Skin of body (tissue), 2 donors: Measurements from ENCODE around the gene OLFML1. TPM values are rescaled to one million over a fixed set of nuclear protein-coding genes. Genes with fewer than 3 reads are reported as not detected.

Source experiments
- DNase-seq: peaks from one replicate; lab custom pipeline; 2025; lab: John Stamatoyannopoulos, UW
- total RNA-seq: library from RNA; depleted of rRNA; stranded (reverse); fragments of >200 nt; gene quantifications from one replicate; pipeline ENCODE4 v1.2.3, GENCODE V29; 2014

Gene OLFML1
- total RNA-seq, 1 donor from 2014 or later: 25.5 TPM

DNA sequence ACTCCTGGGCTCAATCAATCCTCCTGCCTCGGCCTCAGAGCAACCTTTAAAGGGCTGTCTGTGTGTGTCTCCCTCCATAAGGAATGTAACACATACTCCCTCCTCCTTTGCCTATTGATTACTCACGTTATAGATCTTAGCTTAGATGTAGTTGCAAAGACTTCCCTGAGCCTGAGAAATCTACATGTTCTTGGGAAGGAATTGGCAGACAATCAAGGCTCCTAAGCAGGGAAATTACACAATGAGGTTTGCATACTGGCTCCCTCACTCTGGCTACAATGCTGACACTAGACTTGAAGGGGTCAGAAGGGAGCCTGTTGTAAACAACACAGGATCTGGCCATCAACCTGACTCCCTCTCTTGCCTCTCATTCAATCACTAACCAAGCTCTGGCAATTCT is 5.2 kb upstream of the OLFML1 start:
- DNase-seq: no peak

DNA sequence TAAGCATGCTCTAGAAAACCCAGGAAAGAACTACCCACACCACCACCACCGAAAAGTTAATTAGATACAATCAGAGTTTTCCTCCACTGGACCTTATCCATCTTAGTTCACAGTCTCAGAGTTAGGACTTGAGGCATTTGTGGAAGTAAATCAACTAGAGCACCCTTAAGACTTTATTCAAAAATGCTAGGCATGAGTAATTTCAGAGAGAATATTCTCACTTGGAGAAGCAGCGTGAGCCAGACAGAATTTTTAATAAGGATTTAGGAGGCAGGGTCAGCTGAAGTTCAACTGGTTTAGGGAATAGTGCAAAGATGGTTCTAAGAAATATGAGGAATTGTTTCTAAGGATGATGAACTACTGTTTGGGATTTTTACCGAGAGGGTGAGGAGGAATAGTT is 1.2 kb upstream of the OLFML1 start:
- DNase-seq: no peak

DNA sequence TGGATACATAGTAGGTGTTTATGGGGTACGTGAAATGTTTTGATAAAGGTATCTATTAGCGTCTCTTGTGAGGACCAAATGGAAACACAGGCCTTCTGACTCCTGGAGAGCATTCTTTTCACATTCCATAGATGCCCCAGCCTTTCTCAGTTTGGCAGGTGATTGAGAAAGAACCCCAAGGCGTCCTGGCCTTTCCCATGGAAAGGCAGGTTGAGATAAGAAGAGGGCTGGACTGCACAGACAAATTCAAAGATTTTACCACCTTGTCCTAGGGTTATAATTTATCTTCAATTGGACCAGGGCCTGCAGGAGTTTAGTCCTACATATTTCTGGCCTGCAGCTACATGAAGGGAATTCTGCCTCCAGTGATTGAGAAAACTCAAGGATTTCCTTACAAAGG is 661 bp upstream of the OLFML1 start:
- DNase-seq: no peak

DNA sequence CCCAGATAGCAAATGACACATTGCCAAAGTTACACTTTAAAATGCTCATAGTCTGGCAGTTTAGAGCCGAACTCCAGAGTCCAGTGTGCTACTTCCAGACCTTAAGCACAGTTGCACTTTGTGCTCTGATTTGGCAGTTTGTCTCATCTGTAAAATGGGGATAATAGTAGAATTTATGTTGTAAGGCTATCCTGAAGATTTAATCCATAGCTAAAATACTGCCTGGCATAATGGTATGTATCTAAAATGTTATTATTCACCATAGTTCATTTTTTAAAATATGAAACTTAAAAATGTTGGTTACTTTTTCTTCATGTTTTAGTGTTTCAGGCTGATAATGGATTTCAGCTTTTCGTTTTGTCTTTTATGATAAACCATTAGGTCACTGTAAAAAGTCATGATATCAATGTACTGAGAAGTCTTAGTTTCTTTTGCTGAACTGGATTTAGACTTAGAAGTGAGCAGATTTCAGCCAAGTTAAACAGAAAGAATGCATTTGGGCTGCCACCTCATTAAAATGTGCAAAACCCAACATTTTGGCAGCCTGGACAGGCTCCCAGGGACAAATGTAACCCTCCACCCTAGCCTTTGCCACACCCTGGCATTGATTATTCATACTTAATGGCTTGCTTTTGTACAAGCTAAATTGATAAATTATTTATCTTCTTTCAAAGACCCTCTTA is 933 bp downstream of the OLFML1 start:
- DNase-seq: no peak

DNA sequence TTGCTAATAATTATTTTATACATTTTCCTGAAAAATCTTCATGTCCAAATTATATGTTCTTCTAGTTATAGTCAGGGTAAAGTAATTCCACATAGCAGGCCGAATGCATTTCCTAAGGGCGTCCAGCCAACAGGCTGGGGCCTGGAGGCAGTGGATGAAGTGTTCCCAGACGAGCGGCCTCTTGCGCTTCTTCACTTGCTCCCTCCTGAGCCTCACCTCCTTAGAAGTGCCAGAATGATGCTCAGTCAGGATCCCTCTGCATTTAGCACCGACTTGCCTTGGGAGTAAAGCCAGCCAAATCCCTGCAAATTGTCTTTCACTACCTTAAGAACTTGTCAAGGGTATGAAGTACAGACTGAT is 1.5 kb downstream of the OLFML1 start:
- DNase-seq: peak; percentile 25

DNA sequence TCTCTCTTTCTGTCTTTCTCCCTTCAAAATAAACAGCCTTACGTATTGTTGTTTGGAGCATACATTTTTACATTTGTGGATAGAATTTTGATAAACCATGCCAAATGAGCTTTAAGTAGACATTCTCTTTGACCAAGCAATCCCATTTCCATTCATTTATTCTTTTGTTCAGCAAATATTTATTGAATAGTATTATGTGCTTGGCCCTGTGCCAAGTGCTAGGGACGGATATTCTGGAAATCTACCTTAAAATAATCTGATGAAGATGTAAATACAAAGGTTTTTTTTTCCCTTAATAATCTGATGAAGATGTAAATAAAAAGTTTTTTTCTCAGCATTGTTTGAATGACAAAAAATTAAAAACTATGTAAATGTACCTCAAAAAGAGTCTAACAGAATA is 2.1 kb downstream of the OLFML1 start:
- DNase-seq: no peak

DNA sequence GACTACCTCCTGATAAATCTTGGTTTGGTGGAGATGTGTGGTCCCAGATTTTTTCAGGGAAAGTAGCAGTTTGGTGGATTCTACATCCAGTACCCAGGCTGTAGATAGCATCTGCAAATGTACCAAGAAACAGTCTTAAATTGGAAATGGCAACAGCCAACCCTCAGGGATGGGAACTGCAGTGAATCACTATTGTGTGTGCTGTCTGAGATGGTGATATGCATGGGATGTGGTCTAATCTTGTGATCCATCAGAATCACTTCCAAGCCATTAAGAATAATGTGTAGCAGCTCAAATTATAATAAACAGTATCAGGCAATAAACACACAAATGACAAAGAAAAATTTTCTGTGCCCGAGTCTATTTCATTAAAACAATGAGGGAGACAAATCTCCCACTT is 3.4 kb downstream of the OLFML1 start:
- DNase-seq: no peak

DNA sequence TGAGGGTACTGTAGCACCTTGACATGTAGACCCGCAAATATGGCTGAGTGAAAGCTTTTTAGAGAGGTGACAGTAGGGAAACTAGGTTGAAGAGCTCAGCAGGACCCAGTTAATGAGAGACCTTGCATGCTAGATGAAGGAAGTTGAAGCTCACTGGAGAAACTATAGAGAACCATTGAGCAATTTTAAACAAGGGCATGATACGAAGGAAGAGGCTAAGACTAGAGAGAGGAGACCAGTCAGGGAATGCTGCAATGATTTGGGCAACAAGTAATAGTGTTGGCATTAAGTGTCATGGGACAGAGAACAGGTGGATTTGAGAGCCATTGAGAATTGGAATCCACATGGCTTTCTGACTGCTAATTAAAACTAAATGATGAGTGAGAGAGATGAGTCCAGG is 4.1 kb downstream of the OLFML1 start:
- no peak for DNase-seq

DNA sequence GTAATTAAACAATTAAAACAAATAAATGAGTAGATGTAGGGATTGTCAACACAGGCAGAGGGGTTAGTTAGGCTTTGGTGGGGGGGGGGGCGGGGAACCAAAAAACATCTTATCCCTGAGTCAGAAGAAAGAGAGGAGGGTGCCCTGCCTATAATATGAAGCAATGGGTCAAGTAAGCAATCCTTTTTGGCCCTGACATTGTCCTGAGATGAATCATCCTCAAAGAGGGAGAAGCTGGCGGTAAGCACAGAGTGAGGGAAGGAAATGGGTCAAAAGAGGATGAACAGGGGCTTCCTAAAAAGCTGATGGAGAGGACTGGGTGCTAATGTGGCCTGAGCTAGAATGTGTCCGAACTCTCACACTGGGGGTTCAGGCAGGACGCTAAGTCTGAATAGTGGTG is 4.7 kb downstream of the OLFML1 start:
- DNase-seq: no peak

DNA sequence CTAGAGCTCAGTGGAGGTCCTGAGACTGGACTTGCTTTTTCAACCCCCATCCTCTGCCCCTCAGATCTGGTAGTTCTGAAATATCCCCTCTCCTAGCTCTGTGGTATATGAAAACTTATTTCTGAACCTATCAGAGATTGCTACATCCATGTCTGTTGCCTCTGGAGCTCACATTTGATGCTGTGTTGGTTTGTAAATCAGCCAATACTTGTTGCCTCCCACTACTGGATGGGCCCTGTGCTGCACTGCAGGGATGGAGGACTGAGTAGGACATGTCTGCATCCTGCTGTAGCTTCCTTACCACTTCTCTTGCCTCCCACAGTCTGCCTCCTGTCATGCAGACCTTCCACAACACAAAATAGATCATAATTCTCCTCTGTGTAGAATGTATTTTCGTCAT is 5.2 kb downstream of the OLFML1 start:
- no peak for DNase-seq

DNA sequence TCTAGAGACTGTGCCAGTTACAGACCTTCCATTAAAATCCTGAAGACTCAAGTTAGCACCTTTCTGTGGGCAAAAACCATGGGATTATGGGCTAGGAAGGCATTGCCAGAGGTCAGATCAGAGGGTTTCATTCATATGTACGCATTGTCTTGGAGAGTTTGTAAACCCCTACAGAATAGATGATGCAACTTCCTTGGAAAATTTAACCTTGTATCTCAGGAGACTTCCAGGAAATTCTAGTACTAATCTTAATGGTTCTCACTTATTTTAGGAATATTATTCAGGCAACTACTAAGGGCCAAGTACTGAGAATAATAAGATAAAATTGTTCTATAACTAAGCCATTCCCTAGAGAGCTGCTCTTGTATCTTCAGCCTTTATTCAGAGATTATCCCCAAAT is 6.9 kb downstream of the OLFML1 start:
- no peak for DNase-seq

DNA sequence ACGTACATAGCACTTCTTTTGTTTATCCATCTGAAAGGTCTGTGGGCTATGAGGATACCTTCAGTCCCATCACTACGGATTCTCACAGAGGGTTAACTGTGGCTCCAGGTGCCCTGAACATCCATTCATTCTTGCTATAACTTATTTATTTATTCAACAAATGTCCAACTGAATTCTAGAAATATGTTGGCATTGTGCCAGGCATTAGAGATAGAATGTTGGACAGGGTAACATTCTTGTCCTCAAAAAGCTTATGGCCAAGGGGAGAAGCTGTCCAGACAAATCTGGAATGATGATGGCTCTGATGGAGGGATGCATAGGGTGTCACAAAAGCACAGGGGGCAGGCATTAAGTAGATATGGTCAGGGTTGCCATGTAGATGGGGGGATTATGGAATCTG is 8.4 kb downstream of the OLFML1 start:
- no peak for DNase-seq

DNA sequence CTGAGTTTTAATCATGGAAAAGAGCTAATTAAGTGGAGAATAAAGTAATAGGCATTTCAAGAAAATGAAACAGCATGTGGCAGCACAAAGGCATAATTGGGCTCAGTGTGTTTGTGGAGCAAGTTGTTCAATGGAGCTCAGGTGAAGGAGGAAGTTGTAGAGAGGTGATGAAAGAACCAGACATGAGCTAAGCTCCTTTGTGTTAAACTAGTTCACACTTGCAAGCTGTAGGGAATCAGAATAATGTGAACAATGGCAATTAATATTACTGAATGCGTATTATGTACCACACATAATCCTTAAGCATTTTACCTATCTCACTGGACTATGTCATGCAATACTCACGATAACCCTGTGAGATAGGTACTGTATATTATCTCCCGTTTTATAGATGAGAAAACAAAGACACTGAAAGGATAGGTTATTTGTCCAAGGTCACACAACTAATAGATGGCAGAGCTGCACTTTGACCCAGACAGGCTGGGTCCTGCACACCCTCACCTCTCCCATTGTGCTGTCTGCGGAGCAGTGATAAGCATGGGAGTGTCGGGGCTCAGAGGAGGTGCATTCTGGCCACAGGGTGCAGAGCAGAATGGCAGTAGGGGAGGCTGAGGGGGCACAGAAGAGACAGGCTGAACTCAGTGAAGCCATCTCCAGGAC is 8.9 kb downstream of the OLFML1 start:
- no peak for DNase-seq

DNA sequence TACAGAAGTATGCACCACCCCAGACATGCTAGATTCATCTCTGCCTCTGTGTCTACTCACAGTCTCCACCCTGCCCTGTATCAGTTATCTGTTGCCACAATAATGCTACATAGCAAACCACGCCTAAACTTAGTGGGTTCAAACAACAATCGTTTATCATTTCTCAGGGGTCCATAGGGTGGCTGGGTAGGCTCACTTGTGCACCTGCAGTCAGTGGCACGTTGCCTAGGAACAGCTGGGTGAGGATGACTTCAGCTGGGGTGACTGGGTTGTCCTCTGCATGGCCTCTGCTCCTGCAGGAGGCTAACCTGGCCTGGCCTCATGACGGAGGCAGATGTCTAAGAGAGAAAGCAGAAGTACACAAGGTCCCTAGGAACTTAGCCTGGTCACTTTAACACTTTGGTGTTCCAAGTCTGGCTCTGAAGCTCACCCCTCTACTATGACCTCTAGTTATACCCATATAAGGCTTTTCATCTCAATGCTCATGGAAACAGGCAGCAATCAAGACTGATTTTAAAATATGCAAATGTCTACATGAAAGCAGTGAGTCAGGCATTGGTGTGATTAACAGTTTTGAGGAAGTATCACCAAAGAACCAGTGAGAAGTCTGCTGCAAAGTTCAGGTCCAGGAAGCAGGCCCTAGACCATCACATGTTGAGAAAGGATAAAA is 10.7 kb downstream of the OLFML1 start:
- no peak for DNase-seq

DNA sequence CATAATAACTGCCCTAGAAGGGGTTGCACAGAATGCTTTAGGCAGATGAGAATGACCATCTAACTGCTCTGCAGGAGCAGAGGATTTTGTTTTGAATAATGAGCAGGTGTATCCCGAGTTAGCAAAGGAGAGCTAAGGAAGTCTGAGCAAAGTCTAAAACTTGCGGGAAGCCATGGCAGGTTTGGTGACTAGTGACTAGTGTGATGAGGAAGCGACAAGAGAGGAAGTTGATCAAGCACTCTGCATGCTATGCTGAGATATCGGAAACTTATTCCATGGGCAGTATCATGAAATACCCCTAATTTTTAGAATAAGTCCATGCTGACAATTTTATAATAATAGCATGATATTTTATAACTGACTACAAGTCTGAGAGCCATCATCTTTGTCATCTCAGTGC is 12.9 kb downstream of the OLFML1 start:
- DNase-seq: no peak

DNA sequence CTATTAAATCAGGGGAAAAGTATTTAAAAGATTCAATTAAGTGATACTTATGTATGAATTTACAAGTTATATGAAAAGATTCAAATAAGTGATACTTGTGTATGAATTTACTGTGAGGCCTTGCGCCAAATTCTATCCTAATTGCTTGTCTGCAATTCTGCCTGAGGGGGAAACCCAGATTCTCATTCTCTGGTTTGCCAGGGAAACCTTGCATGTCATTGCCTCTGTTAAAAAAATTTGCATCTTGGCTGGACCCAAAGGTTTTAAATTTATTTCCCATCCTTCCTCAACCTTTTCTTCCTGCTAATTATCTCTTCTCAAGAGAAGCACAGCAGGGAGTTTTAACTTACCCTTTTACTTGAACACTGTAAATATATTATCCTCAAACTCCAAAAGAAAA is 13.8 kb downstream of the OLFML1 start:
- no peak for DNase-seq

DNA sequence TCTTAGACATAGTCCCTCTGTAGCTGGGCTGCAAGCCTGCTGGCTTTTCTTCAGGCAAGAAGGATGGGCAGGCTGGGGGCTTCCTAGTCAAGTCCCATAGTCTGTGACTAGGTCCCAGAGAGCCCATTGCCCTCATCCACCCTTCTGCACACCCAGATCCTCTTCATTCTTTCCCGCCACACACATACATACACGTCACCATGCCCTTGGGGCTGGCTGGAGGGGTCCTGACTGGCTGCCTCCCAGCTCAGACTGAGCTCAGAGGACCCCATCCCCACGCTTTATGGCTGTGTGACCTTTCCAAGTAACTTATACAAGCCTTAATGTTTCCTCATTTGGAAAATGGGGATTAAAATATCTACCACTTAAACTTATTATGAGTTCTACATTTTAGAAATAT is 14.9 kb downstream of the OLFML1 start:
- no peak for DNase-seq

DNA sequence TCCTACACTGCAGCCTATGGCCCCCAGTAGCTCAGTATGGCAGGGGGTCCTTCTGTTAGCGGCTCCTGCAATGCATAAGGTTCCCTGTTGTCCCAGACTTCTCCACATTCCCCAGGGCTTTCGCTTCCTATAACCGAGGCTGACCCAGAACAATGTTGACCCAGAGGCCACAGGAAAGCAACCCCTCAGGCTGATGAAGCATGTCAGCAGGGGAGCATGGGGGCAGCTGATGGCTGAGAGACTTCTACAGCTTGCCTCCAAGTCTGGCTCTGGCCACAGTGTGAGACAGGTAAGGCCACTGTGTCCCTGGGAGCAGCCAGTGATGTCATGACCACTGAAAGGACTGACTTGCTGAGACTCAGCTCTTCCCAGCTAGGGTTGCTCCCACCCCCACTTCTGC is 15.9 kb downstream of the OLFML1 start:
- no peak for DNase-seq

DNA sequence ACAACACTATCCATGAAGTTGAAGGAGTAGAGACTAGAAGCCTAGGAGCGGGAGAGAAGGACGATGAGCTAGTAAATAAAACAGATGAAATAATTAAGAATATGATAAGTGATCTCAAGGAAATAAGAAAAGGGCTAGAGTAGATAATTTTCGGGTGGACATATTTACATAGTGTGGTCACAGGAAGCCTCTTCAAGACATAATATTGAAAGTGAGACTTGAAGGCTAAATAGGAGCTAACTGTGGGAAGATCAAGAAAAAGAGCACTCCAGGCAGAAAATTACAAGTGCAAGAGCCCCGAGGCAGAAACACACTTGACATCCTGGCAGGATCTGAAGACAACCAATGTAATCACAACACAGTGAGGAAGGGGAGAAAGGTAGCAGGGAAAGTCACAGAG is 16.6 kb downstream of the OLFML1 start:
- DNase-seq: no peak

DNA sequence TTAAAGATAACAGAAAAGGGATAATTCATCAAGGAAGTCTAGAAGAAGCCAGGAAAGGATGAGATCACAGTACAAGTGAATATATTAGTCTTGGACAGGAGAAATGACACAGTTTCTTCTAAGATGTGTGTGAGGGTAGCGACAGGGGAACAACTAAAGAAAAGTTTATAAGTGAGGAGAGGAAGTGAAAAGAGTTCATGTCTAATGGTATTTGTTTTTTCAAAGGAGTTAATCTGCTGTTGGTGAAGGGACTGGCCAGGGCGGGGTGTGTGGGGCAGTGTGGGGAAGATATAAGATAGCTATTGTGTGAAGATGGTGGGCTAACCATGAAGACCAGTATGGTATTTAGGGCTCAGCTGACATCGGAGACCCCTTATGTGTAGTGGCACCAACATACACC is 20.9 kb downstream of the OLFML1 start:
- DNase-seq: no peak

DNA sequence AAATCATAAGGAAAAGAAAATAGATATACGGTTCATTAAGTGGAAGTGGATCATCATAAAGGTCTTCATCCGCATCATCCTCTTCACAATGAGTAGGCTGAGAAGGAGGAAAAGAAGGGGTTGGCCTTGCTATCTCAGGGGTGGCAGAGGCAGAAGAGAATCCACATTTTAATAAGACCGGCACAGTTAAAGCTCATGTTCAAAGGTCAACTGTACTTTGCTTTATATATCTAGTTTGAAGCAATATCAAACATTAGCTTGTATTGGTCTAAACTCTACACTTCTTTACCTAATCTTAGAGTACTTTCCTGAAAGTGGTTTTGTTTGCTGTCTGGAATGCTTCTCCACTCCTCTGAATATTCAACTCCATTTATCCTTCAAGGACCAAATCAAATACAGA is 22.8 kb downstream of the OLFML1 start:
- no peak for DNase-seq

DNA sequence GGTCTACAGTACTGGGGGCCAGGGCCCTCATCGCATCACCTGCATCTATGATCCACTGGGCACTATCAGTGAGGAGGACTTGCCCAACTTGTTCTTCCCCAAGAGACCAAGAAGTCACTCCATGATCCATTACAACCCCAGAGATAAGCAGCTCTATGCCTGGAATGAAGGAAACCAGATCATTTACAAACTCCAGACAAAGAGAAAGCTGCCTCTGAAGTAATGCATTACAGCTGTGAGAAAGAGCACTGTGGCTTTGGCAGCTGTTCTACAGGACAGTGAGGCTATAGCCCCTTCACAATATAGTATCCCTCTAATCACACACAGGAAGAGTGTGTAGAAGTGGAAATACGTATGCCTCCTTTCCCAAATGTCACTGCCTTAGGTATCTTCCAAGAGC is 24.7 kb downstream of the OLFML1 start:
- DNase-seq: no peak

DNA sequence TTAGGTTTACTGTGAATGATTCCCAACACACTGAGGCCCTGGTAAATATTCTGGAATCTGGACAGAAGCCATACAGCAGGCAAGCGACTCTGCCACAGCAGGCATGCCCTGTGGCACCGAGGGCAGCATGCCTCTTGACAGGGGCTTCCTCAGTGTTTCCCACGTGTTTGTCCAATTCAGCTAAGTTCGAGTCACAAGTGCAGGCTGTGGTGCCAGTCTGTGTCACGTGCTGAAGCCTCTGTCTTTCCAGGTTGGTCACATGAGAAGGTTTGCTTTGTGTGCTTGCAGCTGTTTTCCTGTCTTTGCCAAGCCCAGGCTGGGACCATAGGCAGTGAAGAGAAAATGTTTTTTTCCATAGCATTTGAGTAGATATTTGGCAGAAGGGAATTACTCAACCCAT is 26.1 kb downstream of the OLFML1 start:
- DNase-seq: peak; percentile 30
